Thyroid gland (tissue), 4 donors: ENCODE measurements around the gene UNC45B. TPM values are rescaled to one million over a fixed set of nuclear protein-coding genes. Genes with fewer than 3 reads are reported as not detected.

Experiments
- DNase-seq, 2 donors: peaks; one replicate each; pipeline ENCODE4 v3.0.0-alpha.2; 2019
- H3K27ac ChIP-seq, 3 donors: fragments of 200-600 bp; sonication (generic); 1 replicate in 2 of 3; 2 replicates in 1 of 3; pipeline ENCODE4 v1.5.1; 2016 to 2019; ENCODE audit warnings: mild to moderate bottlenecking in 1 of 3, moderate library complexity in 1 of 3
- H3K27me3 ChIP-seq: fragments of 200-600 bp; sonication (generic); one replicate; pipeline ENCODE4 v1.5.1; 2019
- H3K36me3 ChIP-seq, 2 donors: fragments of 200-600 bp; sonication (generic); one replicate each; pipeline ENCODE4 v1.5.1; 2016 to 2019
- H3K4me1 ChIP-seq, 2 donors: fragments of 200-600 bp; sonication (generic); one replicate each; pipeline ENCODE4 v1.5.1; 2017 to 2019
- H3K4me3 ChIP-seq, 3 donors: fragments of 200-600 bp; sonication (generic); replicated peaks in 1 of 3; 1 replicate in 2 of 3; 2 replicates in 1 of 3; pipeline ENCODE4 v1.5.1; 2016; ENCODE audit warnings: mild to moderate bottlenecking in 1 of 3
- H3K9me3 ChIP-seq: fragments of 200-600 bp; sonication (generic); one replicate; pipeline ENCODE4 v1.5.1; 2017
- POLR2A ChIP-seq, 2 donors: fragments of 450-650 bp; IDR thresholded peaks; one replicate each; pipeline ENCODE4 v1.6.1; 2017; ENCODE audit warnings: antibody characterized with exemption in 2 of 2, mild to moderate bottlenecking in 2 of 2, moderate library complexity in 1 of 2
- WGBS, 2 donors: methylation state at CpG; one replicate each; pipeline ENCODE4 v1.1.5; 2017; 5-methylcytosine and 5-hydroxymethylcytosine counted together
- intact Hi-C: fragments of 100-400 bp; cut with DNase I; formaldehyde crosslinking; loops from one replicate; pipeline ENCODE4 v1.15.1; 2023
- total RNA-seq, 4 donors: library from RNA; depleted of rRNA; stranded (reverse); fragments of >200 nt; gene quantifications; one replicate each; pipeline ENCODE4 v1.2.3, GENCODE V29; 2016
- TF ChIP-seq, protein P1 (sequence below), 6 experiments: fragments of 200-600 bp in 3 of 6; fragments of 450-650 bp in 3 of 6; sonication (generic) in 3 of 6; IDR thresholded peaks; one replicate each; pipeline ENCODE4 v1.5.1; 2016 to 2019; ENCODE audit warnings: antibody characterized with exemption in 6 of 6, mild to moderate bottlenecking in 2 of 6, inconsistent platforms in 1 of 6, moderate library complexity in 1 of 6

UNC45B gene
- total RNA-seq, 4 donors from 2014 or later, result not detected

GRCh38 chr17:35121315-35121714, 26.3 kb upstream of the UNC45B start, which contains the start of gene FNDC8:
Gene FNDC8, plus strand, starts transcription at chr17:35121615. Its CDS starts 79 bp downstream, at chr17:35121694.
- Histone ChIP-seq H3K9me3 (no peaks in the 10 kb centered on the region), H3K27ac (no peak within 1 kb of the TSS), H3K27me3 (no peaks in the 10 kb centered on the region), H3K4me3 (no peak within 1 kb of the TSS), H3K4me1 (peaks cover 11 to 14% of the 10 kb centered on the region in 2 donors), H3K36me3 (no peaks in the 10 kb centered on the region)
- TF ChIP-seq, protein P1, sequence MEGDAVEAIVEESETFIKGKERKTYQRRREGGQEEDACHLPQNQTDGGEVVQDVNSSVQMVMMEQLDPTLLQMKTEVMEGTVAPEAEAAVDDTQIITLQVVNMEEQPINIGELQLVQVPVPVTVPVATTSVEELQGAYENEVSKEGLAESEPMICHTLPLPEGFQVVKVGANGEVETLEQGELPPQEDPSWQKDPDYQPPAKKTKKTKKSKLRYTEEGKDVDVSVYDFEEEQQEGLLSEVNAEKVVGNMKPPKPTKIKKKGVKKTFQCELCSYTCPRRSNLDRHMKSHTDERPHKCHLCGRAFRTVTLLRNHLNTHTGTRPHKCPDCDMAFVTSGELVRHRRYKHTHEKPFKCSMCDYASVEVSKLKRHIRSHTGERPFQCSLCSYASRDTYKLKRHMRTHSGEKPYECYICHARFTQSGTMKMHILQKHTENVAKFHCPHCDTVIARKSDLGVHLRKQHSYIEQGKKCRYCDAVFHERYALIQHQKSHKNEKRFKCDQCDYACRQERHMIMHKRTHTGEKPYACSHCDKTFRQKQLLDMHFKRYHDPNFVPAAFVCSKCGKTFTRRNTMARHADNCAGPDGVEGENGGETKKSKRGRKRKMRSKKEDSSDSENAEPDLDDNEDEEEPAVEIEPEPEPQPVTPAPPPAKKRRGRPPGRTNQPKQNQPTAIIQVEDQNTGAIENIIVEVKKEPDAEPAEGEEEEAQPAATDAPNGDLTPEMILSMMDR (IDR thresholded peaks at IDR 0.05), result no peak
- no peak for TF ChIP-seq POLR2A (IDR thresholded peaks at IDR 0.05)
- no peak for DNase-seq
- intact Hi-C loops, result loop anchor here (5.0 kb wide), 2 partner anchors 579 to 704 kb away; no protein-coding TSS in a partner anchor
- 94 to 98% methylated on average over 3 of the region's 3 CpGs for WGBS, 2 donors

DNA sequence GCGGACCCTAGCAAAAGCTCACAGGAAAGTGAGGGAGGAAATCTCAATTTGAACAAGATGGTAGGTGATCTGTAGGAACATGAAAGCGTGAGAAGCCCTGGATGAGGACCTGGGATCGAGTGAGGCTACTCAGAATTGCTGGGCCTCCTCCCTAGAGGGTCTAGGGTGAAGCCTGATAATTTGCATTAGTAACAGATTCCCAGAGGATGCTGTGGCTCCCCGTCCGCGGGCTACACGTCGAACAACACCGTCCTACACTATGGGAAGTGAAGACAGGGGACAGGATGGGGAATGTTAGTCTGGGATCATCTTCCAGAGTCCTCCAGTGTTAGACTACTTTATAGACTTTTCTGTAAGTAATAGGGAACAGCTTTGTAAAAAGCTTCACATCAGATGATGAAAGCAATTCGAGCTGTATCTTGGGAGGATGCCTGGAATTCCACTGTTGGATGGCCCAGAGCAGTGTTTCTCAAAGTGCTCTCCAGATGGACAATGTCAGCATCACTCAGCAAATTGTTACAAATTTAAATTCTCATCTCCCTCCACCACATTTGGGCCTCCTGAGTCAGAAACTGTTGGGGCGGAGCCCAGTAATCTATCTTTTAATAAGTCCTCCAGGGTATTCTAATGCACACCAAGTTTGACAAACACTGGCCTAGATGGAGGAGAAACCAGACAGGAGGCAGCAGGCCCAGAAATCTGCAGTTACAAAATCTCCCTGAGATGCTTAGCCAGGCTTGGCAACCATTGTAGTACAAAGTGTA, 19.7 kb upstream of the UNC45B start:
- no peak for DNase-seq
- intact Hi-C loops, result no loop called here
- H3K4me3 ChIP-seq, result no peak overlapping the region
- no peak overlapping the region for H3K27ac ChIP-seq
- WGBS, 2 donors, result 84% methylated on average over 11 of the region's 11 CpGs
- TF ChIP-seq, protein P1 (IDR thresholded peaks at IDR 0.05), result no peak
- TF ChIP-seq POLR2A (IDR thresholded peaks at IDR 0.05), result no peak
- no peaks in the 10 kb centered on the region for H3K4me1 ChIP-seq
- H3K36me3 ChIP-seq, result peaks cover 3 to 11% of the 10 kb centered on the region in 2 donors
- no peaks in the 10 kb centered on the region for H3K9me3 ChIP-seq
- no peaks in the 10 kb centered on the region for H3K27me3 ChIP-seq

- intact Hi-C loops, result no loop called here
- H3K27ac ChIP-seq, result no peak overlapping the region
- 72 to 87% methylated on average over 10 to 11 of the region's 11 CpGs for WGBS, 2 donors
Observed at GRCh38 chr17:35129154-35129972, 18.3 kb upstream of the UNC45B start.

DNA sequence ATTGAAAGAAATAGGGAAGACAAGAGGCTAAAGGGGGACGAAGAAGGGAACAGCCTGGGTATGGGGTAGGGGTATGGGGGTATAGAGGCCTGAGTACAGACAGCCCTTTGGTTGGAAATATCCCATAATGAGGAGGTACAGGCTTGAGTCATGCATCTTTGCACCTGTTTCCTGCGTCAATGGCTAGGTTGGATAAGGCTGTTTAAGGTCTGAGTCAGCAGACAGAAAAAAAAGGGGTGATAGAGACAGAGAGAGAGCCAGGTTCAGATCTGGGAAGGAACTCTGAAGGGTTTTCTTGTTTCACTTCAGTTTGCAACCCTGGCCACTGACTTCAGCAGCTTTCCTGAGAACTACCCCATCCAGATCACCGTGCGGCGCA, 17.7 kb upstream of the UNC45B start:
- intact Hi-C loops, result no loop called here
- no peaks in the 10 kb centered on the region for H3K9me3 ChIP-seq
- 90 to 96% methylated on average over 5 of the region's 5 CpGs for WGBS, 2 donors
- no peaks in the 10 kb centered on the region for H3K4me1 ChIP-seq
- H3K27me3 ChIP-seq, result no peaks in the 10 kb centered on the region
- no peak overlapping the region for H3K4me3 ChIP-seq
- TF ChIP-seq, protein P1 (IDR thresholded peaks at IDR 0.05), result no peak
- TF ChIP-seq POLR2A (IDR thresholded peaks at IDR 0.05), result no peak
- no peak overlapping the region for H3K27ac ChIP-seq
- DNase-seq, result no peak
- peaks cover 12 to 31% of the 10 kb centered on the region in 2 donors for H3K36me3 ChIP-seq

More at GRCh38 chr17:35129154-35129972, 18.3 kb upstream of the UNC45B start:
- Histone ChIP-seq H3K36me3 (peaks cover 7 to 25% of the 10 kb centered on the region in 2 donors), H3K4me1 (no peaks in the 10 kb centered on the region), H3K9me3 (no peaks in the 10 kb centered on the region), H3K27me3 (no peaks in the 10 kb centered on the region), H3K4me3 (no peak overlapping the region)
- no peak for DNase-seq
- TF ChIP-seq, protein P1 (IDR thresholded peaks at IDR 0.05), result no peak
- no peak for TF ChIP-seq POLR2A (IDR thresholded peaks at IDR 0.05)
